ENCODE results near the gene CTDP1.
"Not testable (repeated sequence)": the region's sequence is repeated elsewhere in the genome, so short reads cannot be mapped to it uniquely, and the experiment has no call there.

The CTDP1 gene

DNA sequence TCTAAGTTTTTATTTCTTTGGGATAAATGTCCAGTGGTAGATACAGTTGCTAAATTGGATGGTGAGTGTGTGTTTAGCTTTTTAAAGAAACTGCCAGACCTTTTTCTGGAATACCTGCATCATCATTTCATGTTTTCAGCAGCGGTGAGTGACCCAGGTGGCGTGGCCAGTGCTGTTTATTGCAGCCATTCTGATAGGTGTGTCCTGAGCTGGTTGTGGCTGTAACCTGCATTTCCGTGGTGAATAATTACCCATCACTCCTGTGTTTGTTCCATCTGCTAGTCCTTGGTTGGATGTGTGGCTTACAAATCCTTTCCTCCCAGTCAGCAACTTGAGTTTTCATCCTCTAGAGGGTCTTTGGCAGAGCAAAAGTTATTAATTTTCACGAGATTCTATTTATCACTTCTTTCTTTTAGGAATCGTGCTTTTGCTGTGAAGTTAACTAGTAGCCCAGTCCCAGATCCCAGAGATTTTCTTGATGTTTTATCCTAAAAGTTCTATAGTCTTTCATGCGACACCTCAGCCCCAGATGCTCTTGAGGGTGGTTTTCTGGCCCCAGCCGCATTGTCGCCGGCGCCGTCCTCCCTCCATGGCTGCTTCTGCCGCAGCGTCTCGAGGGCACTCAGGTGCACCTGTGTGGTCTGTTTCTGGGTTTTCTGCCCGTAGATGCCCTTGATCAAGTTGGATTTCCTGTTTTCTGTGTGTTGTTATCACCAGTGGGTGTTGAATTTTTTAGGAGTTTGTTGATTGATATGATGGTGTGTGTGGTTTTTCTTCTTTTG lies 44.9 kb downstream of the CTDP1 start:
- DNase-seq (ENCODE audit: low read depth) = no peak

GRCh38 chr18:79725486-79725885 lies 45.9 kb downstream of the CTDP1 start:
- no peak for DNase-seq (ENCODE audit: low read depth)

- no peak for DNase-seq (ENCODE audit: low read depth)
Observed at GRCh38 chr18:79726721-79727120, 47.1 kb downstream of the CTDP1 start.

- no peak for DNase-seq (ENCODE audit: low read depth)
Observed at GRCh38 chr18:79727211-79727610, 47.6 kb downstream of the CTDP1 start.

GRCh38 chr18:79728931-79729586 lies 49.5 kb downstream of the CTDP1 start:
- DNase-seq (ENCODE audit: low read depth) = no peak

- DNase-seq (ENCODE audit: low read depth) = no peak
Observed at GRCh38 chr18:79729611-79730010, 50.0 kb downstream of the CTDP1 start.

- DNase-seq (ENCODE audit: low read depth) = no peak
Observed at GRCh38 chr18:79730804-79731203, 51.2 kb downstream of the CTDP1 start.

DNA sequence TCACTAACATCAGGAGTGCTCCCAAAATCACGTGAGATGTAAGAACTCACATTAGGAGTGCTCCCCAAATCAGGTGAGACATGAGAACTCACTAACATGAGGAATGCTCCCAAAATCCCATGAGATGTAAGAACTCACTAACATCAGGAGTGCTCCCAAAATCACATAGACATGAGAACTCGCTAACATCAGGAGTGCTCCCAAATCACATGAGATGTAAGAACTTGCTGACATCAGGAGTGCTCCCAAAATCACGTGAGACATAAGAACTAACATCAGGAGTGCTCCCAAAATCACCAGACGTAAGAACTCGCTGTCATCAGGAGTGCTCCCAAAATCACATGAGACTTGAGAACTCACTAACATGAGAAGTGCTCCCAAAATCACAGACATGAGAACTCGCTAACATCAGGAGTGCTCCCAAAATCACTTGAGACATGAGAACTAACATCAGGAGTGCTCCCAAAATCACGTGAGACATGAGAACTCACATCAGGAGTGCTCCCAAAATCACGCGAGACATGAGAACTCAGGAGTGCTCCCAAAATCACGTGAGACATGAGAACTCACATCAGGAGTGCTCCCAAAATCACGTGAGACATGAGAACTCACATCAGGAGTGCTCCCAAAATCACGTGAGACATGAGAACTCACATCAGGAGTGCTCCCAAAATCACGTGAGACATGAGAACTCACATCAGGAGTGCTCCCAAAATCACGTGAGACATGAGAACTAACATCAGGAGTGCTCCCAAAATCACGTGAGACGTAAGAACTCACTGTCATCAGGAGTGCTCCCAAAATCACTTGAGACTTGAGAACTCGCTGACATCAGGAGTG lies 52.5 kb downstream of the CTDP1 start:
- DNase-seq (ENCODE audit: low read depth) = not testable (repeated sequence)

DNA sequence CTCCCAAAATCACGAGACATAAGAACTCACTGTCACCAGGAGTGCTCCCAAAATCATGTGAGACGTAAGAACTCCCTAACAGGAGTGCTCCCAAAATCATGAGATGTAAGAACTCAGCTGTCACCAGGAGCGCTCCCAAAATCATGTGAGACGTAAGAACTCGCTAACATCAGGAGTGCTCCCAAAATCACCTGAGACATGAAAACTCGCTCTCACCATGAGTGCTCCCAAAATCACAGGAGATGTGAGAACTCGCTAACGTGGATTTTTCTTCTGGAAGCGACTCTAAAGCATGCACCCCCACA lies 53.1 kb downstream of the CTDP1 start:
- DNase-seq (ENCODE audit: low read depth) = no peak

GRCh38 chr18:79733135-79733701 lies 53.6 kb downstream of the CTDP1 start:
- DNase-seq (ENCODE audit: low read depth) = no peak

- no peak for DNase-seq (ENCODE audit: low read depth)
Observed at GRCh38 chr18:79733986-79734770, 54.6 kb downstream of the CTDP1 start.

- no peak for DNase-seq (ENCODE audit: low read depth)
Observed at GRCh38 chr18:79735071-79735980, 55.7 kb downstream of the CTDP1 start.

GRCh38 chr18:79736230-79736629 lies 56.6 kb downstream of the CTDP1 start:
- DNase-seq (ENCODE audit: low read depth) = no peak

- no peak for DNase-seq (ENCODE audit: low read depth)
Observed at GRCh38 chr18:79736846-79737245, 57.2 kb downstream of the CTDP1 start.

- DNase-seq (ENCODE audit: low read depth) = no peak
Observed at GRCh38 chr18:79737426-79737825, 57.8 kb downstream of the CTDP1 start.

DNA sequence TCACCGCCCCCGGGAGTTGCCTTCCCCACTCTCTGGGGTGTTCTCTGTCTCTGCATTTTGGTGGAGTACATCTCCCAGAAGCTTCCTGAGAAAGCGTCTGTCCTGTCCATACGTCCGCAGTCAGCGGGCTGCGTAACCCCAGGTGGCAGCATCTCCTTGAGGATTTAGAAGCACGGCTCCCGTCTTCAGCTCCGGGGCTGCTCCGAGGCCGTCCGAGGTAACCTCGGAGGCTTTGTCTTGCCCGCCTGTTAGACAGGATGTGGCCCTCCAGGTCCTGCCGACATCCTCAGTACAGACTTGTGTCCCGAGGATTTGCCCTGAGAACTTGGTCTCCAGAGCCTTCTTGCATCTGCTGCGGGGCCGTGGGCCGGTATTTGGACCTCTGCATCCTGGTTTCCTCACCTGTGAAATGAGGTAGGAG lies 58.4 kb downstream of the CTDP1 start:
- DNase-seq (ENCODE audit: low read depth) = no peak

DNA sequence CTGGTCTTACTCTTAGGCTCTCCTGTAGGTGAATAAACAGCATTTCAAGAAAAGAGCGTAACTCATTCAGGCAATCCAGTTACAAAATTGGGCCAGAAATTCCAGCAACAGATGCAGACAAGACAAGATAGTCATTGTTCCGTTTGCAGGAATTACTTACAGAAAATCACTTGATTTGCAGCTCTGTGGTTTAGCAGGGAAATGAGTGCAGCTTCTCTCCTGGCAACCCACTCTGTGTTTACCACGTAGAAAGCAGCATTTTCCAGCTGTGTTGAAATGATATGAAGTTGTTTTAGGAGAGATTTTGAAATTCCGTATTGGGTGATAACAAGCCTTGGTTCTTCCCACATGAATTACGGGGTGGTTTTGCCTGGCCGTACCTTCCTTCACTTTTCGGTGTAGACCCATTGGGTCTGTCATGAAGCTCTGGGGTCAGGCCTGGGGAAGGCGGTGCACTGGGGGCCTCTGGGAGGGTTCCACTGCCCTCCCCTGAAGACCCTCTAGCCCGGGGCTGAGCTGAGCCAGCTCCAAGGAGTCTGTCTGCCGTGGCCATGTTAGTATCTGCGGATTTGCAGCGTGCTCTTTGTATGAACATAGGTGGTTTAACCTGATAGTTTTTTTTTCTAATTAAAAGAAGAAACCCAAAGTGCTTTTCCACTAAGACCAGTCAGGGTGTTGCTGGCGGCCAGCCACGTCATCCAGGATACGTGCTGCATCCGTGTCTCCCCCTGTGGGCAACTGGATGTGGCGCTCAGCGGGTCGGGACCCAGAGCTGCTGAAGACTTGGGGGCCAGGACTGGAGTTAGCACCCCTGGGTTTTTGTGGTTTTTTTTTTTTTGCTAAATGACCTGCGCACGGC lies 59.2 kb downstream of the CTDP1 start:
- DNase-seq (ENCODE audit: low read depth) = no peak

DNA sequence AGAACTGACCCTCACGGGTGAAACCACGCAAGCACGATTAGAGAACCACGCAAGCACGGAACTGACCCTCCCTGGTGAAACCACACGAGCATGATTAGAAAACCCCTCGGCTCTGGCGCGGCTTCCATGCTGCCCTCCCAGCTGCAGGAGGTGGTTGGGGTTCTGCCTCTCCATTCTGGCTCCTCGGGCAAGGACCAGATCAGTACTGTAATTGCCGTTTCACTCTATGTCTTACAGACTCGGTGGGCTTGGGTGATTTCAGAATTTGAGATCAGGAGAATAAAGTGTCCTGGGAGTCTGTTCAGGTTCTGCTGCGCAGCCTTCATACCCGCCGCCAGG lies 59.8 kb downstream of the CTDP1 start:
- DNase-seq (ENCODE audit: low read depth) = no peak

GRCh38 chr18:79740047-79740446 lies 60.4 kb downstream of the CTDP1 start:
- not testable (repeated sequence) for DNase-seq (ENCODE audit: low read depth)
